Epithelial cell of proximal tubule (primary cell): ENCODE data around the gene PPP1R13B. TPM values are rescaled to one million over a fixed set of nuclear protein-coding genes. Genes with fewer than 3 reads are reported as not detected.
"Not testable (repeated sequence)": the region's sequence is repeated elsewhere in the genome, so short reads cannot be mapped to it uniquely, and the experiment has no call there.

Experiments used
- DNase-seq: peaks from one replicate; pipeline ENCODE4 v3.0.0-alpha.2; 2011; ENCODE audit warnings: low read depth
- H3K4me3 ChIP-seq: 2 replicates; pipeline ENCODE4 v1.5.1; 2011; ENCODE audit warnings: low read depth, mild to moderate bottlenecking, low read length
- CTCF ChIP-seq: conservative IDR thresholded peaks from 2 replicates; pipeline ENCODE4 v1.5.1; 2012; ENCODE audit warnings: low read depth, mild to moderate bottlenecking, low read length
- total RNA-seq: library from RNA; depleted of rRNA; stranded (reverse); fragments of >200 nt; gene quantifications from 2 replicates; pipeline ENCODE4 v1.2.3, GENCODE V29; 2015

Gene PPP1R13B
- total RNA-seq, 1 donor from 2014 or later: 11.1 TPM

GRCh38 chr14:103696466-103697071 lies 150.8 kb downstream of the PPP1R13B start:
- no peak for TF ChIP-seq CTCF
- no peak overlapping the region for H3K4me3 ChIP-seq
- DNase-seq: no peak

- TF ChIP-seq CTCF: no peak
- no peak for DNase-seq
- no peak overlapping the region for H3K4me3 ChIP-seq
Measured at GRCh38 chr14:103696070-103696402, 151.3 kb downstream of the PPP1R13B start.

- no peak overlapping the region for H3K4me3 ChIP-seq
- no peak for DNase-seq
- TF ChIP-seq CTCF: no peak
Measured at GRCh38 chr14:103695296-103696069, 151.9 kb downstream of the PPP1R13B start.

- no peak for TF ChIP-seq CTCF
- no peak overlapping the region for H3K4me3 ChIP-seq
- DNase-seq: no peak
Measured at GRCh38 chr14:103694572-103695026, 152.8 kb downstream of the PPP1R13B start.

- H3K4me3 ChIP-seq: no peak overlapping the region
- TF ChIP-seq CTCF: no peak
- no peak for DNase-seq
Measured at GRCh38 chr14:103693515-103693914, 153.9 kb downstream of the PPP1R13B start.

- no peak overlapping the region for H3K4me3 ChIP-seq
- DNase-seq: no peak
- TF ChIP-seq CTCF: no peak
Measured at GRCh38 chr14:103692871-103693270, 154.5 kb downstream of the PPP1R13B start.

- TF ChIP-seq CTCF: no peak
- no peak for DNase-seq
- H3K4me3 ChIP-seq: no peak overlapping the region
Measured at GRCh38 chr14:103692159-103692558, 155.2 kb downstream of the PPP1R13B start.

GRCh38 chr14:103691655-103692054 lies 155.7 kb downstream of the PPP1R13B start:
- H3K4me3 ChIP-seq, DNase-seq: not testable (repeated sequence)
